Activated CD8-positive, alpha-beta memory T cell treated with anti-CD3 and anti-CD28 coated beads for 36 hours (primary cell): ENCODE measurements around the gene ANKRD16. TPM values are rescaled to one million over a fixed set of nuclear protein-coding genes. Genes with fewer than 3 reads are reported as not detected.
"Not testable (repeated sequence)": the region's sequence is repeated elsewhere in the genome, so short reads cannot be mapped to it uniquely, and the experiment has no call there.

Experiments used
- CTCF ChIA-PET: fragments of 350-600 bp; sonication (Branson Sonifier 250); formaldehyde crosslinking; loops from one replicate; lab custom pipeline; 2021; ENCODE audit warnings: antibody characterized with exemption; lab: Charles Lee
- POLR2A ChIA-PET: fragments of 350-600 bp; sonication (Branson Sonifier 250); formaldehyde crosslinking; loops from one replicate; lab custom pipeline; 2021; ENCODE audit warnings: antibody characterized with exemption; lab: Charles Lee
- total RNA-seq, 2 experiments: library from RNA; stranded (reverse); gene quantifications; one replicate each; pipeline ENCODE4 v1.2.3, GENCODE V29; 2021

Gene ANKRD16
- total RNA-seq, 2 experiments from 2014 or later, result 8.7 to 9.7 TPM

DNA sequence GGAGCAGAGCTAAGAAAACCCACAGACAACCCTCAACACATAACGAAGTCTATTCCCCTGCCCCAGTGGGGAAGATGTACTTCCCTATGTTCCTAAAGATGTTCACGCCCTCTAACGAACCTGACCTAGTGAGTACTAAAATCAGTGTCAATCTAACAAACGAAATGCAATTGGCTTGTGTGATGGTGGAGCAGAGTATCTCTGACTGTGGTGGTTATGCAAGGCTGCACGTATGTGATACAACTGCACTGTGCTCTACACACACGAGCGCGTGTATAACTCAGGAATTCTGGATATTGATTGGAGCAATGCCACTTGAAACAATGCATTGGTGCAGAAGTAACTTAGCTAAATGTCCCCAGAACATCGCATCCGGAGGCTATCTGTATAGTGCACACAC is 1.3 kb downstream of the ANKRD16 start:
- POLR2A ChIA-PET, result interaction anchor here (1.1 kb wide), 1 partner anchor 74 kb away, joined by 3 read pairs; no protein-coding TSS in a partner anchor
- CTCF ChIA-PET, result interaction anchor here (0.6 to 1.0 kb wide), 4 partner anchors 15 to 70 kb away, joined by 3 read pairs; no protein-coding TSS in a partner anchor

- POLR2A ChIA-PET, result no interaction called here
Observed at GRCh38 chr10:5887641-5888040, 2.1 kb downstream of the ANKRD16 start.

GRCh38 chr10:5887029-5887428 is 2.7 kb downstream of the ANKRD16 start:
- ChIA-PET CTCF (interaction anchor here (0.7 kb wide), 1 partner anchor 36 kb away, joined by 3 read pairs; no protein-coding TSS in a partner anchor), POLR2A (interaction anchor here (0.6 kb wide), 1 partner anchor 164 kb away, joined by 6 read pairs; no protein-coding TSS in a partner anchor)

More at GRCh38 chr10:5887641-5888040, 2.1 kb downstream of the ANKRD16 start:
- CTCF ChIA-PET, result interaction anchor here (0.6 kb wide), 2 partner anchors 47 to 71 kb away, joined by 3 read pairs; no protein-coding TSS in a partner anchor

DNA sequence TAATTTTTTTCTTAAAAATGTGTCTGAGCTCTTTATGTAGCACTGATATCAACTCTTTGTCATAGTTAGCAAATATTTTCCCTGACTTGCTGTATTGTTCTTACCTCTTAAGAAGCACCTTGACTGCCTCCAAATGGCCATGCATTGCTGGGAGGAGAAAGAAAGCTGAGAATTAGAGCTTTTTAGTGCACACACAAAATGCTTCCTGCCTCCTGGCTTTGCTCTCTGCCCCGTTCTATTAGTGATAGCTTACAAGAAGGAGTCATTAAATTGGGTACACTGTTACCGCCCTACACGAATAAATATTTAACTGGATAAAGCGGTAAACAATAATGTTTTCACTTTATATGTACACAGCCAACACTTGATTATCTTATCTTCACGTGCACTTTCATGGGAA is 4.1 kb downstream of the ANKRD16 start:
- ChIA-PET CTCF (interaction anchor here (1.2 kb wide), 1 partner anchor 9 kb away, joined by 3 read pairs; no protein-coding TSS in a partner anchor), POLR2A (no interaction called here)

DNA sequence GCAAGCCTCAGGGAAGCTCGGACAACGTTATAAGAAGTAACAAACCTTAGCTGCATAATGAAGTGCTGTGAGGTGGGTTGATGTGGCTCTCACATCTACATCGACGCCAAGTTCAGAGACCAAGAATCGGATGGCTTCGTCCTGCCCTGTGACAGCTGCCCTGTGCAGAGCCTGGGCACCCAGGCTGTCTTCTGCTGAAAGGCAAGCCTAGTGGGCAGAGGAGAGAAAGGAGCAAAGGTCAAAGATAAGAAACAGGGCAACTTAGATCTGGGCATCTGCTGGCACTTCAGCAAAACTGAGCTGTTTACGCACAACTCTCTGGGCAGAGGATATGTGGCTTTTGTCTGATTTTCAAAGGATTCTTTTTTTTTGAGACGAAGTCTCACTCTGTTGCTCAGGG is 6.7 kb downstream of the ANKRD16 start:
- CTCF ChIA-PET, result interaction anchor here (0.7 to 1.8 kb wide), 2 partner anchors 157 to 171 kb away, joined by 3 to 5 read pairs; no protein-coding TSS in a partner anchor
- POLR2A ChIA-PET, result no interaction called here

DNA sequence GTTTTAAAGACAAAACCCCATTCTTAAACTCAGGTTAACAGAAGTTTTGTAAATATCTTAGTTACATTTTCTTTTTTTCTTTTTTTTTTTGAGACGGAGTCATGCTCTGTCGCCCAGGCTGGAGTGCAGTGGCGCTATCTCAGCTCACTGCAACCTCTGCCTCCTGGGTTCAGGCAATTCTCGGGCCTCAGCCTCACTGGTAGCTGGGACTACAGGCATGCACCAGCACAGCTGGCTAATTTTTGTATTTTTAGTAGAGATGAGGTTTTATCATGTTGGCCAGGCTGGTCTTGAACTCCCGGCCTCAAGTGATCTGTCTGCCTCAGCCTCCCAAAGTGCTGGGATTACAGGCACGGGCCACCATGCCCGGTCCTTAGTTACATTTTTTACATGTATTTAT is 12.7 kb downstream of the ANKRD16 start:
- ChIA-PET CTCF (interaction anchor here (1.5 kb wide), 1 partner anchor 9 kb away, joined by 3 read pairs; no protein-coding TSS in a partner anchor), POLR2A (interaction anchor here (0.6 kb wide), 1 partner anchor 106 kb away, joined by 11 read pairs; no protein-coding TSS in a partner anchor)

- CTCF ChIA-PET, result interaction anchor here (1.5 kb wide), 1 partner anchor 10 kb away, joined by 3 read pairs; no protein-coding TSS in a partner anchor
Observed at GRCh38 chr10:5876181-5876768, 13.4 kb downstream of the ANKRD16 start.

DNA sequence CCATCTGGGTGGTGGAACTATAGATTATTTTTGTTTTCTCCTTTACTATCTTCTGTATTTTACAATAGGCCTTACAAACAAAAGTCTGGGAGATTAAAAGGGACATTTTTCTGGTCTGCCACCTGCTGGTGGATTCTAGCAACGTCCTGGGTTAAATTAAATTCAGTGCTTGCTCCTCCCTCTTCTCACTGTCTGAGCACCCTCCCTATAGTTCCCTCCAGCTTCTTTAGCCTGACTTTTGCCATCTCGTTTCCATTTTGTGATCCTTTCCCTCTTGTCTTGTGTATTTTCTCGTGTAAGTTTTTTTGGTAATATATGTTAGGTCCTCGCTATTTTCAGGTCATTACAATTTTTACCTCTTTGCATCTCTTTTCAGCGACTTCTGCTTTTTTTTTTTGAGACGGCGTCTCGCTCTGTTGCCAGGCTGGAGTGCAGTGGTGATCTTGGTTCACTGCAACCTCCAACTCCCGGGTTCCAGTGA is 16.1 kb downstream of the ANKRD16 start:
- POLR2A ChIA-PET, result interaction anchor here (0.6 kb wide), 1 partner anchor 117 kb away, joined by 3 read pairs; no protein-coding TSS in a partner anchor

More at GRCh38 chr10:5876181-5876768, 13.4 kb downstream of the ANKRD16 start:
- POLR2A ChIA-PET, result no interaction called here

DNA sequence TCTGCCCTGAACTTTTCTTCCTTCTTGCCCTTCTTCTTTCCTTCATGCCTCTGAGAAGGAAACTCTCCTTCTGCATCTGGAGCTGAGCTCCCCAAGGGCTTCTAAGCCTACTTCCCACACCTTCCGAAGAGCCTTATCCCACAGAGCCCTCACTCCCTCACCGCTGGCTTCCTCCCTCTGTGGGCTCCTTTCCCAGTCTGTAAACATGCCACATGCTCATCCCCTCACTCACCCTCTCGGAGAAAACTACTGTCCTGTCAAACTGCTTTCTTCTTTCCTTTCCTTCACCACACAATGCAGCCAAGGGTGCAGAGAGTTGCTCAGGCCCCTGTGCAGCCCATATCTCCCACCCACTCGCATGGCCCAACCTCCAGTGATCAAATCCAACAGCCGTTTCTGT is 18.1 kb downstream of the ANKRD16 start:
- ChIA-PET CTCF (no interaction called here), POLR2A (no interaction called here)

More for the DNA sequence above, 16.1 kb downstream of the ANKRD16 start:
- CTCF ChIA-PET, result interaction anchor here (0.9 to 2.1 kb wide), 4 partner anchors 40 to 244 kb away, joined by 3 to 6 read pairs (median 4); no protein-coding TSS in a partner anchor

DNA sequence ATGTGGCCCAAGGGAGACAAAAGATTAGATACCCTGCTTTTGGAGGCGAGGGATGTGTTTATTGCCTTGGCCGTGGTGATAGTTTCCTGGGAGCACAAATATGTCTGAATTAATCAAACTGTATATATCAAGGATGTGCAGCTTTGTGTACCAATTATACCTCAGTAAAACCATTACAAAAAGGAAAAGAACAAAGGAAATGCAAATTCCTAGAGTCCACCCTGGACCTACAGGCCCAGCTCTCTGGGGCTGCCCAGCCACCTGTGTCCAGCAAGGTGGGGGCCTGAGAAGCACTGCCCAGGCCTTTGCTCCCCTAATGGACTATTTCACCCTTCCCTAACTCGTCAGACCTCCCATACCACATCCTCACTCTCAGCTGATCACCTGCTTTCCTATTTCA is 20.5 kb downstream of the ANKRD16 start:
- CTCF ChIA-PET, result no interaction called here
- POLR2A ChIA-PET, result no interaction called here

DNA sequence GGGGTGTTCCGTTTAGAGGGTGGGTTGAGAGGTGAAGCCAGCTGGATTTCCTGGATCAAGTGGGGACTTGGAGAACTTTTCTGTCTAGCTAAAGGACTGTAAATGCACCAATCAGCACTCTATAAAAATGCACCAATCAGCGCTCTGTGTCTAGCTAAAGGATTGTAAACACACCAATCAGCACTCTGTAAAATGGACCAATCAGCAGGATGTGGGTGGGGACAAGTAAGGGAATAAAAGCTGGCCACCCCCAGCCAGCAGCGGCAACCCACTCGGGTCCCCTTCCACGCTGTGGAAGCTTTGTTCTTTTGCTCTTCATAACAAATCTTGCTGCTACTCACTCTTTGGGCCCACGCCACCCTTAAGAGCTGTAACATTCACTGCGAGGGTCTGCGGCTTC is 21.3 kb downstream of the ANKRD16 start:
- POLR2A ChIA-PET, CTCF ChIA-PET: not testable (repeated sequence)

DNA sequence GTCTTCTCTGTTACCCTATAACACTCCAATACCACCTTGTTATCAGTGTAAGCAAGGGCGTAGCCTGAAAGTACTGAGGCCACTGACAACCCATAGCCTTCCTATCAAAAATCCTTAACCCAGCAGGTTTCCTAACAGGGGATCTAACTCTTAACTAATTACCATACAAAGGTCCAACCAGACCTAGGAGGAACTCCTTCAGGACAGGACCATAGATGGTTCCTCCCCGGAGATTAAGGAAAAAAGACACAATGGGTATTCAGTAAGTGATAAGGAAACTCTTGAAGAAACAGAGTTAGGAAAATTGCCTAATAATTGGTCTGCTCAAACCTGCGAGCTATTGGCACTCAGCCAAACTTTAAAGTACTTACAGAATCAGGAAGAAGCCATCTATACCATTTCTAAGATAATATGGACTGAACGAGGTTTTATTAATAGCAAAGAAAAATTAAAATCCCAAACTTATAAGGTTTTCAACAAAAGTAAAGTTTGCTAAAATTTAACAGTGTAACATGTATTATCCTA is 22.5 kb downstream of the ANKRD16 start:
- POLR2A ChIA-PET, result interaction anchor here (0.6 kb wide), 1 partner anchor 543 kb away, joined by 3 read pairs; no protein-coding TSS in a partner anchor
- CTCF ChIA-PET, result not testable (repeated sequence)

- CTCF ChIA-PET, POLR2A ChIA-PET: not testable (repeated sequence)
Observed at GRCh38 chr10:5866451-5867081, 23.1 kb downstream of the ANKRD16 start.

GRCh38 chr10:5862981-5863685 is 26.6 kb downstream of the ANKRD16 start:
- CTCF ChIA-PET, result interaction anchor here (1.0 kb wide), 1 partner anchor 25 kb away, joined by 3 read pairs; no protein-coding TSS in a partner anchor
- POLR2A ChIA-PET, result interaction anchor here (1.1 to 1.3 kb wide), 2 partner anchors 27 to 45 kb away, joined by 3 read pairs; partner anchors contain the start of genes ANKRD16 and FBH1

GRCh38 chr10:5862360-5862961 is 27.2 kb downstream of the ANKRD16 start:
- ChIA-PET CTCF (interaction anchor here (1.0 kb wide), 1 partner anchor 26 kb away, joined by 3 read pairs; no protein-coding TSS in a partner anchor), POLR2A (interaction anchor here (1.1 to 1.3 kb wide), 2 partner anchors 27 to 44 kb away, joined by 3 read pairs; partner anchors contain the start of genes ANKRD16 and FBH1)

DNA sequence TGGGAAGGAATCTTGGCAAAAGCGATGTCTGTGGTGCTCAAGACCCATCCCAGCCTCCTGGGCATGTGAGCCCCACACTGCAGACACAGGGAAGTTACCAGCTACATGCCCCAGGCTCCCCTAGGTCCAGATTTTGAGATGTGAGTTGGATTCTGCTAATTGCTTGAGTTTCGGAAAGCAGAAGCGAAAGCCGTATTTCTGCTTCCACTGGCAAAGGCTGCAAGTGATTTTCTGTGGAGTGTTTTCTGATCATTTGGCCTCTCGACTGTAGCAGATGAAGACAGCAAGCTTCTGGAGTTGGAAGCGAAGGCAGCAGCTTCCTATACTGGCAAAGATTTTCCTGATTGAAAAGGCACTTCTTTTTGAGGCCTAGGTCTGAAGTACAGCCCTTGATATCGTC is 29.6 kb downstream of the ANKRD16 start:
- POLR2A ChIA-PET, result no interaction called here
- CTCF ChIA-PET, result interaction anchor here (0.6 kb wide), 1 partner anchor 27 kb away, joined by 4 read pairs; no protein-coding TSS in a partner anchor

- POLR2A ChIA-PET, result no interaction called here
- CTCF ChIA-PET, result no interaction called here
Observed at GRCh38 chr10:5858811-5859210, 30.9 kb downstream of the ANKRD16 start.

GRCh38 chr10:5856701-5857004 is 33.0 kb downstream of the ANKRD16 start:
- ChIA-PET CTCF (interaction anchor here (1.0 kb wide), 1 partner anchor 251 kb away, joined by 3 read pairs; no protein-coding TSS in a partner anchor), POLR2A (no interaction called here)
